Gastroesophageal sphincter (tissue), 4 donors: ENCODE data around the gene MYO18B. TPM values are rescaled to one million over a fixed set of nuclear protein-coding genes. Genes with fewer than 3 reads are reported as not detected.

Experiments
- ATAC-seq: fragments of 150-250 bp; one replicate; pipeline ENCODE4 v1.9.1; 2016; ENCODE audit warnings: mild to moderate bottlenecking, moderate library complexity
- H3K27ac ChIP-seq, 4 donors: fragments of 200-600 bp; sonication (generic) in 3 of 4; 1 replicate in 3 of 4; 2 replicates in 1 of 4; pipeline ENCODE4 v1.5.1; 2016 to 2019
- H3K27me3 ChIP-seq: fragments of 200-600 bp; sonication (generic); one replicate; pipeline ENCODE4 v1.5.1; 2019
- H3K36me3 ChIP-seq, 2 donors: fragments of 200-600 bp; sonication (generic); one replicate each; pipeline ENCODE4 v1.5.1; 2019; ENCODE audit warnings: control low read depth in 1 of 2
- H3K4me1 ChIP-seq, 3 donors: fragments of 200-600 bp; sonication (generic); 1 replicate in 2 of 3; 2 replicates in 1 of 3; pipeline ENCODE4 v1.5.1; 2016 to 2019; ENCODE audit warnings: control low read depth in 2 of 3
- H3K4me3 ChIP-seq, 2 donors: fragments of 200-600 bp; sonication (generic); one replicate each; pipeline ENCODE4 v1.5.1; 2019; ENCODE audit warnings: mild to moderate bottlenecking in 1 of 2, moderate library complexity in 1 of 2
- H3K9me3 ChIP-seq, 3 donors: fragments of 200-600 bp; sonication (generic); one replicate each; pipeline ENCODE4 v1.5.1; 2017 to 2019; ENCODE audit warnings: control low read depth in 2 of 3
- EP300 ChIP-seq: sonication (generic); formaldehyde crosslinking; IDR thresholded peaks from one replicate; pipeline ENCODE4 v1.6.1; 2017; ENCODE audit warnings: antibody characterized with exemption, mild to moderate bottlenecking
- POLR2A ChIP-seq, 2 donors: fragments of 450-650 bp; IDR thresholded peaks; one replicate each; pipeline ENCODE4 v1.6.1; 2017; ENCODE audit warnings: antibody characterized with exemption in 2 of 2, mild to moderate bottlenecking in 2 of 2, moderate library complexity in 1 of 2
- POLR2AphosphoS5 ChIP-seq: sonication (generic); formaldehyde crosslinking; IDR thresholded peaks from one replicate; pipeline ENCODE4 v1.6.1; 2017; ENCODE audit warnings: antibody characterized with exemption
- WGBS, 2 donors: methylation state at CpG; one replicate each; pipeline ENCODE4 v1.1.5; 2018; ENCODE audit warnings: low coverage in 1 of 2; 5-methylcytosine and 5-hydroxymethylcytosine counted together
- total RNA-seq, 4 donors: library from RNA; depleted of rRNA; stranded (reverse); fragments of >200 nt; gene quantifications; one replicate each; pipeline ENCODE4 v1.1.0, GENCODE V29; 2016
- TF ChIP-seq, protein P1 (sequence below), 4 experiments: fragments of 200-600 bp in 2 of 4; fragments of 450-650 bp in 2 of 4; sonication (generic) in 1 of 4; IDR thresholded peaks; one replicate each; pipeline ENCODE4 v1.5.1; 2017 to 2019; ENCODE audit warnings: antibody characterized with exemption in 4 of 4, mild to moderate bottlenecking in 2 of 4, moderate library complexity in 2 of 4

MYO18B gene
- total RNA-seq, 4 donors from 2014 or later, result 0.19 to 6.9 (median 1.4) TPM; not detected in 1

DNA sequence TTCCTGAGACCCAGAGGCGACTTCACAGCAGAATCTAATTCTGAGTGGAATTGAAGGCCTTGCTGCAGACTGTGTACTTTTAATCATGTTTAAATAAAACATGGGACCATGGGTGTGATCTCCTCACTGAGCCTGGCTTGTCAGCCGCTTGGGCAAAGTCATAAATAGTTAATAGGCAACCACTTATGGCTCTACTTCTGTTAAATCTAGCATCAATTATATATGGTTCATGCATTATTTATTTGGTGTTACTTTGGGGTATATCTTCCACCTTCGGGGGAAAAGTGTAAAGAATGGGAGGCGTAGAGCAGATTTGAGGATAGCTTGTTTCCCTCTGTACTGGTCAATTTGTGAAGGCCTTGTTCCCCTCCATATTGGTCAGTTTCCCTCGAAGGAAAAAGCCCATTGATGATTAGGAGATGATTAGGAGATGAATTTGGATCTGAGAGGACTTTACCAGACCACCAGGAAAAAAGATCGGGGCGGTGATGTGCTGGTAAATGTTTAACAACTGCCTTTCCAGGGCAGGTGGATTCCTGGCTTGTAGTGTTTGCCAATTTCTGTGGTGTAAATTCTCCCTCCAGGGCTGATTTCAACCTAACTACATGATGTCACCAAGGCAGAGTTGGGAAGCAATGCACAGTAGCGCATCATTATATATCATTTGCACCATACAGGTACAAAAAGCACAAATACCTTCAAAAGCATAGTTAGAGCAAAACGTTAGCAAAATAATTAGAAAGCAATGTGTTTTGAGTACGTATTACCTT, 223.2 kb downstream of the MYO18B start:
- no peak overlapping the region for H3K4me3 ChIP-seq
- peaks cover 57% of the 10 kb centered on the region for H3K27me3 ChIP-seq
- no peak overlapping the region for H3K27ac ChIP-seq
- WGBS, 2 donors, result 82 to 85% methylated on average over 10 of the region's 10 CpGs
- TF ChIP-seq, protein P1, sequence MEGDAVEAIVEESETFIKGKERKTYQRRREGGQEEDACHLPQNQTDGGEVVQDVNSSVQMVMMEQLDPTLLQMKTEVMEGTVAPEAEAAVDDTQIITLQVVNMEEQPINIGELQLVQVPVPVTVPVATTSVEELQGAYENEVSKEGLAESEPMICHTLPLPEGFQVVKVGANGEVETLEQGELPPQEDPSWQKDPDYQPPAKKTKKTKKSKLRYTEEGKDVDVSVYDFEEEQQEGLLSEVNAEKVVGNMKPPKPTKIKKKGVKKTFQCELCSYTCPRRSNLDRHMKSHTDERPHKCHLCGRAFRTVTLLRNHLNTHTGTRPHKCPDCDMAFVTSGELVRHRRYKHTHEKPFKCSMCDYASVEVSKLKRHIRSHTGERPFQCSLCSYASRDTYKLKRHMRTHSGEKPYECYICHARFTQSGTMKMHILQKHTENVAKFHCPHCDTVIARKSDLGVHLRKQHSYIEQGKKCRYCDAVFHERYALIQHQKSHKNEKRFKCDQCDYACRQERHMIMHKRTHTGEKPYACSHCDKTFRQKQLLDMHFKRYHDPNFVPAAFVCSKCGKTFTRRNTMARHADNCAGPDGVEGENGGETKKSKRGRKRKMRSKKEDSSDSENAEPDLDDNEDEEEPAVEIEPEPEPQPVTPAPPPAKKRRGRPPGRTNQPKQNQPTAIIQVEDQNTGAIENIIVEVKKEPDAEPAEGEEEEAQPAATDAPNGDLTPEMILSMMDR (IDR thresholded peaks at IDR 0.05), result no peak
- TF ChIP-seq POLR2AphosphoS5 (no peak), EP300 (no peak), POLR2A (IDR thresholded peaks at IDR 0.05) (no peak)
- ATAC-seq, result no peak
- H3K4me1 ChIP-seq, result no peaks in the 10 kb centered on the region
- no peaks in the 10 kb centered on the region for H3K36me3 ChIP-seq
- H3K9me3 ChIP-seq, result peaks cover 0 to 21% (median 0%) of the 10 kb centered on the region in 3 donors

DNA sequence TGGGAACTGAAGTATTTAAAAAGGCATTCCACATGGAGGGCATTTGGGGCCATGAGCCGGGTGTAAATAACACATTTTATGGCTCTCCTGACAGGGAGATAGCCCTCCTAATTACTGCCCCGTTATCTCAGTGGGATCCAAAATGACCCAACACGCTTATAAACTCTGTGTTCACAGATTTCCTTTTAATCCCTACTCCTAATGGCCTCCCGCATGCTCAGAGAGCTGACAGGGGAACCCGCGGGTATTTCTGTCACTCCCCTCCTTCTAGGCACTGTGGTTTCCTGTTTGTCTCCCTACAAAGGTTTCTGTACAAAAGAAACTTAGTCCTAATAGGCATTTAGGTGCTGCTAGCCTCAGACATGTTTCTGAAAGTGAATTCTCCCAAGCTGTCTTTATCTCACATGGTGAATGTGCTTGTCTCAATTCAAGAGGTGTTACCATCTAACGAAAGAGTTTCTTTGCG, 224.5 kb downstream of the MYO18B start:
- TF ChIP-seq POLR2A (IDR thresholded peaks at IDR 0.05) (no peak), POLR2AphosphoS5 (no peak), EP300 (no peak)
- TF ChIP-seq, protein P1 (IDR thresholded peaks at IDR 0.05), result no peak
- peaks cover 0 to 21% (median 0%) of the 10 kb centered on the region in 3 donors for H3K9me3 ChIP-seq
- WGBS, 2 donors, result 17 to 26% methylated on average over 4 to 8 of the region's 8 CpGs

DNA sequence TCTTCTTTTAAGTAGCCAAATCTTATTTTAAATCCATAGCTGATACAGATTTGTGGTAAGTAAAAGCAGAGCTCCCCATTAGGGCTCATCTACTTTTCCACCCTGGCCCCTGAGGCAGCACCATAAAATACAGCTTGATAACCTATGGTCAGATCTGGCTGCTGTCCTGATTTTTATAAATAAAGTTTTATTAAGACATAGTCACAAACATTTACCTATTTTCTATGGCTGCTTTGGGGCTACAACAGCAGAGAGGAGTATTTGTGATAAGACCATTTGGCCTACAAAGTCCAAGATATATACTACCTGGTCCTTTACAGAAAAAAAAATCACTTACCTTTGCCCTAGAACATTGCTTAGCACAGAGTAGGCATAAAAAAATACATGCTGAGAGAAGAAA, 227.3 kb downstream of the MYO18B start:
- H3K27me3 ChIP-seq, result peaks cover 69% of the 10 kb centered on the region
- H3K4me1 ChIP-seq, result no peaks in the 10 kb centered on the region
- TF ChIP-seq POLR2AphosphoS5, result no peak
- TF ChIP-seq POLR2A (IDR thresholded peaks at IDR 0.05), result no peak
- TF ChIP-seq, protein P1 (IDR thresholded peaks at IDR 0.05), result no peak
- TF ChIP-seq EP300, result no peak
- no peak for ATAC-seq
- no peak overlapping the region for H3K4me3 ChIP-seq
- no peak overlapping the region for H3K27ac ChIP-seq
- H3K36me3 ChIP-seq, result no peaks in the 10 kb centered on the region
- peaks cover 0 to 8% (median 0%) of the 10 kb centered on the region in 3 donors for H3K9me3 ChIP-seq

More for the DNA sequence above, 224.5 kb downstream of the MYO18B start:
- Histone ChIP-seq H3K36me3 (no peaks in the 10 kb centered on the region), H3K4me3 (no peak overlapping the region), H3K4me1 (no peaks in the 10 kb centered on the region), H3K27me3 (peaks cover 69% of the 10 kb centered on the region), H3K27ac (no peak overlapping the region)
- ATAC-seq, result no peak

DNA sequence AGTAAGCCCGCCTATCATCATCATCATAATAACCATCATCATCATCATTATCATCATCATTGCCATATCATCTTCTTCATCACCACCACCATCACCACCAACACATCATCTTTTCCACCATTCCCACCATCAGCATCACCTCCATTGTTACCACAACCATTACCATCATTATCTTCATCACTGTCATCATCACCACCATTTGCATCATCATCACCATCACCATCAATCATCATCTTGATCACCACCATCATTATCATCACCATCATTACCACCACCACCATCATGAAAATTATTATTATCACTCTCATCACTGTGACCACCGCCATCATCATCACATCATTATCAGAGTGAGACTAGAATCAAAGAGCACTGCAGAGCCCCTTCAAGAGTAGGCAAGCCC, 227.9 kb downstream of the MYO18B start:
- H3K27me3 ChIP-seq, result peaks cover 67% of the 10 kb centered on the region
- H3K36me3 ChIP-seq, result no peaks in the 10 kb centered on the region
- ATAC-seq, result no peak
- H3K4me1 ChIP-seq, result no peaks in the 10 kb centered on the region
- H3K4me3 ChIP-seq, result no peak overlapping the region
- WGBS, 2 donors, result 75 to 85% methylated on average over 1 to 2 of the region's 2 CpGs
- TF ChIP-seq POLR2A (IDR thresholded peaks at IDR 0.05), result no peak
- TF ChIP-seq POLR2AphosphoS5, result no peak
- TF ChIP-seq, protein P1 (IDR thresholded peaks at IDR 0.05), result no peak
- no peak for TF ChIP-seq EP300
- H3K9me3 ChIP-seq, result peaks cover 0 to 5% (median 0%) of the 10 kb centered on the region in 3 donors
- H3K27ac ChIP-seq, result no peak overlapping the region

DNA sequence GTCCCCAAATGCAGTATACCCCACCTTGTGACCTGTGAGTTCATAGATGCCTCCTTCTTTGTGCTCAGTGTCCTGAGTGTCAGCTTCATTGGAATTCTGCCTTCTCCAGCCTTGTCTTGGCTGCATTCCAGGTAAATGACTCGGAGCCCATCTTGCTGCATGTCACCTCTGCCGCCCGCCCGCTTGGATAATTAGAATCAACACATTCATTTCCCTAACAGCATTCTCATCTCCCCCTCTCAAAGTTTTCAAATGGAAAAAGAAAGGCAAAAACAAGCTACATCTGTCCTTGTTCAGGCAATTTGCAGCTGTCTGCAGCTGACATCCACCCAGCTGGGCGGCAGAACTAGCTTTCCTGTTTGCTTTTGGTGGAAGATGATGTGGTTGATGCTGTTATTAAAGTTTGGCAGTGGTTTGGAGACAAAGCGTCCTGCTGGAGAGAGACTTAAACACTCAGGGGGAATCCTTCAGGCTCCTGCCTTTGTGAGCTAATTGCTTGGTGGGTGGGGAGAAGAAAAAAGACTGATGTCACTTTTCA, 228.5 kb downstream of the MYO18B start:
- WGBS, 2 donors, result 7 to 14% methylated on average over 1 to 6 of the region's 6 CpGs
- Histone ChIP-seq H3K27me3 (peaks cover 62% of the 10 kb centered on the region), H3K9me3 (no peaks in the 10 kb centered on the region), H3K4me1 (no peaks in the 10 kb centered on the region), H3K4me3 (no peak overlapping the region), H3K36me3 (no peaks in the 10 kb centered on the region), H3K27ac (no peak overlapping the region)
- no peak for ATAC-seq
- TF ChIP-seq POLR2AphosphoS5, result no peak
- TF ChIP-seq, protein P1 (IDR thresholded peaks at IDR 0.05), result no peak
- no peak for TF ChIP-seq EP300
- no peak for TF ChIP-seq POLR2A (IDR thresholded peaks at IDR 0.05)
